NB4 (cell line): ENCODE measurements around the gene RNASEH2A.

Experiments
- DNase-seq: peaks from one replicate; pipeline ENCODE4 v3.0.0; 2010; ENCODE audit warnings: low read depth
- H3K4me3 ChIP-seq: one replicate; pipeline ENCODE4 v1.5.1; 2011; ENCODE audit warnings: mild to moderate bottlenecking, low read depth, low read length, moderate library complexity
- MYC ChIP-seq: IDR thresholded peaks from 2 replicates; pipeline ENCODE4 v1.6.1; 2011; ENCODE audit warnings: low read depth, low read length
- POLR2A ChIP-seq: IDR thresholded peaks from 2 replicates; pipeline ENCODE4 v1.6.1; 2011; ENCODE audit warnings: mild to moderate bottlenecking; ENCODE audit not compliant: insufficient read length; ENCODE audit errors: extremely low read depth
- TF ChIP-seq, protein P1 (sequence below): IDR thresholded peaks from one replicate; pipeline ENCODE4 v1.5.1; 2012; ENCODE audit warnings: low read depth, low read length
- TF ChIP-seq, protein P2 (sequence below): IDR thresholded peaks from 2 replicates; pipeline ENCODE4 v1.6.1; 2011; ENCODE audit warnings: low read depth, low read length

Gene RNASEH2A

DNA sequence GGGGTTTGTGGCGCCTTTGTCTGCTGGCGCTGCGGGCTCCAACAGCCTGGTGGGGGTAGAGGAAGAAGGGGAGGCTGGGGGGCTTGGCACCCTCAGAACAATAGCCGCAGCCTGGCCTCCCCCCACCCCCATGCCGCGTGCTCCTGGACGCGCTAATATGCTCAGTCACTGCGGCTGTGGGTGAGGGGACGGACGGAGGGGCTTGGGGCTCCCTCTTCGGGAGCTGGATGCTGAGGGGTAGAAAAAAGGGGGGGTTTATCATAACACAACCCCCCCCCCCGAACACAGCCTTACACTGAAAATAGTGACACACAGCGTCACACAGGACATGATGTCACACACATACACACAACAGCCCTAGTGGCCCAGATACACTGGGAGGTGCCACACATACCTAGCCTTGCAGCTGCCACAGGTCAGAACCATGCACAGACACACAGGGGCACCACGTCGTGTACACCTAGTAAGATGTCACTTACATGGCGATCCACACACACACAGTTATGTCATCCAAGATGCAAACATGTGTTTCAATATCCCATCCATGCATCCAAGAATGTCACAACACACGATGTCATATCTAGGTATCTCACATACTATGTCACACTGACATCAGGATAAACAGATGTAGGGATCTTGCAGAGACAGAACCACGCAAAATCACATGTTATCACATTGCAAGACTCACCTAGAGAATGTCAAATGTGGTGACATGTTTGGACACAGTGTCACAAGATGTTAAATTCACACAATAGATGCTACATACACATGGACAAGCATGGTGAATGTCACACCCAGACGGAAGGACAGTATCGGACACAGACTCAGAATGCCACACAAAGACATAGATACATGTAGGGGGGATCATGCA lies 32.7 kb downstream of the RNASEH2A start:
- H3K4me3 ChIP-seq = no peak overlapping the region
- no peak for DNase-seq
- no peak for TF ChIP-seq POLR2A
- TF ChIP-seq, protein P1, sequence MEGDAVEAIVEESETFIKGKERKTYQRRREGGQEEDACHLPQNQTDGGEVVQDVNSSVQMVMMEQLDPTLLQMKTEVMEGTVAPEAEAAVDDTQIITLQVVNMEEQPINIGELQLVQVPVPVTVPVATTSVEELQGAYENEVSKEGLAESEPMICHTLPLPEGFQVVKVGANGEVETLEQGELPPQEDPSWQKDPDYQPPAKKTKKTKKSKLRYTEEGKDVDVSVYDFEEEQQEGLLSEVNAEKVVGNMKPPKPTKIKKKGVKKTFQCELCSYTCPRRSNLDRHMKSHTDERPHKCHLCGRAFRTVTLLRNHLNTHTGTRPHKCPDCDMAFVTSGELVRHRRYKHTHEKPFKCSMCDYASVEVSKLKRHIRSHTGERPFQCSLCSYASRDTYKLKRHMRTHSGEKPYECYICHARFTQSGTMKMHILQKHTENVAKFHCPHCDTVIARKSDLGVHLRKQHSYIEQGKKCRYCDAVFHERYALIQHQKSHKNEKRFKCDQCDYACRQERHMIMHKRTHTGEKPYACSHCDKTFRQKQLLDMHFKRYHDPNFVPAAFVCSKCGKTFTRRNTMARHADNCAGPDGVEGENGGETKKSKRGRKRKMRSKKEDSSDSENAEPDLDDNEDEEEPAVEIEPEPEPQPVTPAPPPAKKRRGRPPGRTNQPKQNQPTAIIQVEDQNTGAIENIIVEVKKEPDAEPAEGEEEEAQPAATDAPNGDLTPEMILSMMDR = no peak
- TF ChIP-seq, protein P2, sequence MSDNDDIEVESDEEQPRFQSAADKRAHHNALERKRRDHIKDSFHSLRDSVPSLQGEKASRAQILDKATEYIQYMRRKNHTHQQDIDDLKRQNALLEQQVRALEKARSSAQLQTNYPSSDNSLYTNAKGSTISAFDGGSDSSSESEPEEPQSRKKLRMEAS = no peak
- no peak for TF ChIP-seq MYC

DNA sequence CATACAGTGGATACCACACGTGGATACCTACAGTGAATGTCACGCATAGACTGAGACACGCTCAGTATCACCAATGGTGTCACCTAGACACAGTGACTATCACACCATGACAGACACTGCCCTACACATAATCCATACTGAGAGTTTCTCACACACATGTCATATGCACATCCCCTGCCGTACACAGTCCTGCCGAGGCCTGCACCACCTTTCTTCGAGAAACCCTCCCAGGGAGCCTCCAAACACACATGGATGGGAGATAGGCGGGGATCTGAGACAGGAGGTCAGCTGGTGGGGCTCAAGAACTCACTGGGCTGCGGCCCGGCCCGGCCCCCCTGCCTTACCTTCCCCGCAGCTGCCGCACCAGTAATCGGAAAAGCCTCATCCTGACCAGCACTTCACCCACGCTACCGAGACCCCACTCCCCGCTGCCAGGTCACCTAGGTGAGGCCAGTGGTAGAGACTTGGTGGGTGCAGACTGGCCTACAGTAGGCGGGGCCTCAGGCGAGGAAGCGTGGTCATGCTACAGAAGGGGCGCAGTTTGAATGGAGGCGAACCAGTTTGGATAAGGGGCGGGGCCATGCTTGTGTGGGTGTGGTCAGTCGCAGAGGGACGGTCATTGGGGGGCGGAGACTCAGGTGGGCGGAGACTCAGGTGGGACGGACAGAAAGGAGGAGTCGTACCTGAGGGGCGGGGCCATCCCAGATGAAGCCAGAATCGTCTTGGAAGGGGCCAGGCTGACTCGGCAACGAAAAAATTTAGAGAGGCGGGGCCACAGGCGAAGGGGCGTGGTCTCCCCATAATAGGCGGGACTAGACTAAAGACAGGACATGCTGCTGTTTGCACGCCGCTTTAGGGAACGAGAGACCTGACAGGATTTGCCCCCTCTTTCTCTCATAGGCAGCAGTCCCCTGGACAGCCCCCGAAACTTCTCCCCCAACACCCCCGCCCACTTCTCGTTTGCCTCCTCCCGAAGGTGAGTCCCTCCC lies 34.0 kb downstream of the RNASEH2A start:
- no peak for TF ChIP-seq MYC
- TF ChIP-seq, protein P1 = no peak
- TF ChIP-seq POLR2A = no peak
- TF ChIP-seq, protein P2 = no peak
- no peak overlapping the region for H3K4me3 ChIP-seq
- peak; percentile 49 for DNase-seq

DNA sequence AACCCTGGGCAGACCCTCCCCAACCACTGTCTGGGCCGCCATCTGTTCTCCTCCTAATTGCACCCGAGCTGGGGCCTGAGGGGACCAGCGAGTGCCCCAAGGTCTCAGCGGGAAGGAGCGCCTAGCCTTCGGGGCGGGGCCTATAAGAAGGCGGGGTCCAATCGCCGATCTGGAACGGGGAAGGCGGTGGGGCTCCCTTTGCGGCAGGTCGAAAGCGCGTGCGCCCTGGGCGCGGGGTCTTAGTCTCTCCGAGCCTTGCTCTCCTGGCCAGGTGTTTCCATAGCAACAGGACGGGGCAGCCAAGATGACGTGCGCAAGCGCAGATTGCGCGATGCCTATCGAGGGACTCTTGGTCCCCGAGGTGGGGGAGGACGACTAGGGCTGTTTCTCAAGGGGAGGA lies 34.7 kb downstream of the RNASEH2A start:
- TF ChIP-seq, protein P1 = no peak
- TF ChIP-seq, protein P2 = no peak
- no peak for TF ChIP-seq POLR2A
- TF ChIP-seq MYC = no peak
- H3K4me3 ChIP-seq = no peak overlapping the region
- DNase-seq = no peak

DNA sequence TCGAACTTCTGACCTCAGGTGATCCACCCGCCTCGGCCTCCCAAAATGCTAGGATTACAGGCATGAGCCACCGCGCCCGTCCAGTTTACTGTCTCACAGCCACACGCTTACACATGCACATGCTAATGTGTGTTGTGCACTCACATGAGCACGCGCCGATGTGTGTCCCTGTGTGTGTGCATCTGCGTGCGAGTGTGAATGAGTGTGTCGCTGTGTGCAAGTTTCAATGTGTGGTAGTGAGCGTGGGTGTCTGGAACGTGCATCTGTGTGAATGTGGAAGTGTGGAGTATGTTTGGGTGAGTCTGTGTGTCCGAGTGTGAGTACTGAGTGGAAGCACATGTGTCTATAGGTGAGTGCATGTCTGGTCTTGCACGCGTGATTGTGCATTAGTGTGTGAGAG lies 36.1 kb downstream of the RNASEH2A start:
- no peak overlapping the region for H3K4me3 ChIP-seq
- TF ChIP-seq MYC (no peak), POLR2A (no peak)
- TF ChIP-seq, protein P1 = no peak
- TF ChIP-seq, protein P2 = no peak
- DNase-seq = no peak

- DNase-seq = no peak
- TF ChIP-seq, protein P2 = no peak
- TF ChIP-seq, protein P1 = no peak
- TF ChIP-seq MYC (no peak), POLR2A (no peak)
- H3K4me3 ChIP-seq = no peak overlapping the region
Measured at GRCh38 chr19:12843328-12843727, 36.9 kb downstream of the RNASEH2A start.
